C4-2B (cell line): ENCODE data around the gene TRIM51G.
"Not testable (repeated sequence)": the region's sequence is repeated elsewhere in the genome, so short reads cannot be mapped to it uniquely, and the experiment has no call there.

Source experiments
- H3K27ac ChIP-seq: fragments of 450-650 bp; 2 replicates; pipeline ENCODE4 v1.5.1; 2017

Gene TRIM51G

GRCh38 chr11:48983785-48984184 is at the start of gene TRIM51G:
Gene TRIM51G, minus strand, starts transcription at chr11:48983885. Its CDS starts 2,190 bp downstream, at chr11:48981695.
- not testable (repeated sequence) for H3K27ac ChIP-seq

- not testable (repeated sequence) for H3K27ac ChIP-seq
Observed at GRCh38 chr11:49028523-49028922, 44.8 kb upstream of the TRIM51G start, which contains the start of gene TRIM49B. Gene TRIM49B, plus strand, starts transcription at chr11:49028823. Its CDS starts 2,777 bp downstream, at chr11:49031600.

- H3K27ac ChIP-seq, result not testable (repeated sequence)
Observed at GRCh38 chr11:48968592-48968991, 15.1 kb downstream of the TRIM51G start.

GRCh38 chr11:48955315-48956049 is 28.2 kb downstream of the TRIM51G start:
- H3K27ac ChIP-seq, result not testable (repeated sequence)

- H3K27ac ChIP-seq, result not testable (repeated sequence)
Observed at GRCh38 chr11:48945796-48946195, 37.9 kb downstream of the TRIM51G start.
